HG02970 (cell line): ENCODE results near the gene CBLN3.

Experiments
- ATAC-seq: cut with Tn5 transposase; IDR thresholded peaks from one replicate; pipeline ENCODE4 v1.9.1; 2021; ENCODE audit warnings: mild to moderate bottlenecking, moderate library complexity, moderate number of reproducible peaks; ENCODE audit not compliant: unreplicated experiment, low FRiP score

CBLN3 gene

GRCh38 chr14:24426912-24427536 lies 2.4 kb downstream of the CBLN3 start:
- ATAC-seq = no peak

- no peak for ATAC-seq
Measured at GRCh38 chr14:24426150-24426911, 3.1 kb downstream of the CBLN3 start.

- ATAC-seq = no peak
Measured at GRCh38 chr14:24425704-24426103, 3.8 kb downstream of the CBLN3 start.

- ATAC-seq = no peak
Measured at GRCh38 chr14:24422694-24423601, 6.5 kb downstream of the CBLN3 start.

- ATAC-seq = no peak
Measured at GRCh38 chr14:24422261-24422660, 7.2 kb downstream of the CBLN3 start.

GRCh38 chr14:24418492-24418873 lies 11.0 kb downstream of the CBLN3 start:
- no peak for ATAC-seq

- ATAC-seq = no peak
Measured at GRCh38 chr14:24417832-24418491, 11.5 kb downstream of the CBLN3 start.

- no peak for ATAC-seq
Measured at GRCh38 chr14:24416932-24417619, 12.4 kb downstream of the CBLN3 start.

GRCh38 chr14:24416254-24416931 lies 13.1 kb downstream of the CBLN3 start:
- no peak for ATAC-seq

GRCh38 chr14:24415421-24416253 lies 13.8 kb downstream of the CBLN3 start:
- ATAC-seq = no peak

- ATAC-seq = no peak
Measured at GRCh38 chr14:24414732-24415420, 14.6 kb downstream of the CBLN3 start.

- ATAC-seq = no peak
Measured at GRCh38 chr14:24414077-24414476, 15.4 kb downstream of the CBLN3 start.

GRCh38 chr14:24411443-24412389 lies 17.8 kb downstream of the CBLN3 start:
- ATAC-seq = no peak

- ATAC-seq = no peak
Measured at GRCh38 chr14:24409956-24410355, 19.5 kb downstream of the CBLN3 start.

GRCh38 chr14:24409192-24409591 lies 20.3 kb downstream of the CBLN3 start:
- ATAC-seq = no peak

- no peak for ATAC-seq
Measured at GRCh38 chr14:24408764-24409163, 20.7 kb downstream of the CBLN3 start.
